Colonic mucosa (tissue), 4 donors: ENCODE data around the gene DCLK1. TPM values are rescaled to one million over a fixed set of nuclear protein-coding genes. Genes with fewer than 3 reads are reported as not detected.

Experiments used
- DNase-seq: peaks from one replicate; pipeline ENCODE4 v3.0.0-alpha.2; 2020
- H3K27ac ChIP-seq: fragments of 200-600 bp; one replicate; pipeline ENCODE4 v1.8.0; 2021
- H3K27me3 ChIP-seq: fragments of 200-600 bp; one replicate; pipeline ENCODE4 v1.8.0; 2021
- H3K36me3 ChIP-seq: fragments of 200-600 bp; one replicate; pipeline ENCODE4 v1.8.0; 2021
- H3K4me1 ChIP-seq: fragments of 200-600 bp; one replicate; pipeline ENCODE4 v1.8.0; 2021; ENCODE audit warnings: mild to moderate bottlenecking
- H3K4me3 ChIP-seq: fragments of 200-600 bp; one replicate; pipeline ENCODE4 v1.8.0; 2021
- H3K9ac ChIP-seq, 2 donors: one replicate each; pipeline ENCODE4 v1.7.0; 2013; ENCODE audit warnings: control low read depth in 2 of 2, low read depth in 2 of 2, low read length in 2 of 2
- H3K9me3 ChIP-seq: fragments of 200-600 bp; one replicate; pipeline ENCODE4 v1.8.0; 2021
- intact Hi-C: fragments of 100-400 bp; cut with DNase I; formaldehyde crosslinking; loops from one replicate; pipeline ENCODE4 v1.14.1; 2022
- total RNA-seq, 2 donors: library from RNA; stranded (reverse); fragmentation: NEBNext Ultra II Directional in 1 of 2; extraction: Animal tissue kit (Norgen Biotek cat#: 25700) in 1 of 2; gene quantifications; one replicate each; pipeline ENCODE4 v1.2.1, GENCODE V29; 2021
- TF ChIP-seq, protein P1 (sequence below): fragments of 200-600 bp; IDR thresholded peaks from one replicate; pipeline ENCODE4 v1.8.0; 2022; ENCODE audit warnings: antibody characterized with exemption, mild to moderate bottlenecking
- donor health status: healthy.
- donor health status: DM: no; HTN: no; CAD: no.
- donor health status: DM: no; HTN: no; CAD: no.

DCLK1 gene
- total RNA-seq, 2 donors from 2014 or later = 1.5 to 5.0 TPM

DNA sequence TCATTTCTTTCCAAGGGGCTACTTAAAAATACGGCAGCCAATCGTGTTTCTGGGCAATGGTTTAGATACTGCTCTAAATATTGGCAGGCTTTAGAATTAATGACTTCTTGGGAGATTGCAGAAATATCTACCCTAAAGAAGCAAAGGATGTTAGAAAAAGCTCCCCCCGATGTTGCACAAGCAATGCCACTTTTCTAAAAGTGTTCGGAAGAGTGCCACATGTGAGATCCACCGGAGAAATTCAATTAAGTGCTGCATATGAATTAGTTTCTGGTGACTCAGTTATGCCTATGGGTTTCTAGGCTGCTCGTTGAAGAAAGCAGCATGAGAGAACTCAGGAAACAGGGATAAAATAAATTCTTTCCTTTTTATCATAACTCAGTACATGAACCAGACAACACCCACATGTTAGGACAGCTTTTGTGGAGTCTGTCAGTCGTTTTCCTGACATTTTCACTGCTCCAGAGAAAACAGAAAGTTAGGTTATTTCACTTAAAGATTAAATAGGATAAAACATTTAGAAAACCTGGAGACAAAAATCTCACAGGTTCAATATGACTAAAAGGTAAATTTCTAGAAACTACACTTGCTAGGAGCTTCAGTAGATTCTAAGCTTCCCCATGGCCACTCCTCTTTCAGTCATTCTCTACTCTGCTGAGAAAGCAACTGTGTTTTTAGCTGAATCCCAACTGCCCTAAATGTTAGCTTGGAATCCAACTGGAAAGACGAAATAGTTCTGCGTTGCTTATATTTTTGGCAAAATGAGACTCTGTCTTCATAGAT is 244.7 kb downstream of the DCLK1 start:
- Histone ChIP-seq H3K36me3 (no peaks in the 10 kb centered on the region), H3K27ac (no peak overlapping the region), H3K4me1 (no peaks in the 10 kb centered on the region), H3K9ac (no peak overlapping the region), H3K9me3 (no peaks in the 10 kb centered on the region), H3K4me3 (no peak overlapping the region), H3K27me3 (no peaks in the 10 kb centered on the region)
- TF ChIP-seq, protein P1, sequence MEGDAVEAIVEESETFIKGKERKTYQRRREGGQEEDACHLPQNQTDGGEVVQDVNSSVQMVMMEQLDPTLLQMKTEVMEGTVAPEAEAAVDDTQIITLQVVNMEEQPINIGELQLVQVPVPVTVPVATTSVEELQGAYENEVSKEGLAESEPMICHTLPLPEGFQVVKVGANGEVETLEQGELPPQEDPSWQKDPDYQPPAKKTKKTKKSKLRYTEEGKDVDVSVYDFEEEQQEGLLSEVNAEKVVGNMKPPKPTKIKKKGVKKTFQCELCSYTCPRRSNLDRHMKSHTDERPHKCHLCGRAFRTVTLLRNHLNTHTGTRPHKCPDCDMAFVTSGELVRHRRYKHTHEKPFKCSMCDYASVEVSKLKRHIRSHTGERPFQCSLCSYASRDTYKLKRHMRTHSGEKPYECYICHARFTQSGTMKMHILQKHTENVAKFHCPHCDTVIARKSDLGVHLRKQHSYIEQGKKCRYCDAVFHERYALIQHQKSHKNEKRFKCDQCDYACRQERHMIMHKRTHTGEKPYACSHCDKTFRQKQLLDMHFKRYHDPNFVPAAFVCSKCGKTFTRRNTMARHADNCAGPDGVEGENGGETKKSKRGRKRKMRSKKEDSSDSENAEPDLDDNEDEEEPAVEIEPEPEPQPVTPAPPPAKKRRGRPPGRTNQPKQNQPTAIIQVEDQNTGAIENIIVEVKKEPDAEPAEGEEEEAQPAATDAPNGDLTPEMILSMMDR = no peak
- intact Hi-C loops = no loop called here
- DNase-seq = no peak

DNA sequence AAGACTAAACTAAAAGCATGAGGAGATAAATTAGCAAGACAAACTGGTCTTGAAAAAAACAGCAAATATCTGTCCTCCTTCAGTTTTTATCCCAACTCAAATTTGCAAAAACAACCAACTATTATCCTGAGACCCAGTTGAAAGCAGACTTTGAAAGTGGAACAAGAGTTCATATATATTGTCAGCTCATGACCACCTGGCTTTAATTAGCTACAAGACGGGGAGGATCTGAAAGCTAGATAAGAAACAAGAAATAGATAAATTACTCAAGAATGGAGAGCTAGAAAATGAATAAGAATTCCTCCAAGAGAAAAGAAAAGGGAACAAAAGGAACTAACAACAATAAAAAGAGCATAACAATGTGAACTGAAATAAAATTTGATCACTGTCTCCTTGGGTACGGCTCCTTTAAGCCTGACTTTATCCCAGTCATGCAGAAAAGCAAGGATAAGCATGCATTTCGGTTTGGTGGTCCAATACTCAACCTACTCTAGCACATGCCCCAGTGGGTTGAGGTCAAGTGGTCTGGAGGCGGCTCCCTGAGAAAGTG is 246.9 kb downstream of the DCLK1 start:
- no peak for DNase-seq
- Histone ChIP-seq H3K4me1 (no peaks in the 10 kb centered on the region), H3K27ac (no peak overlapping the region), H3K27me3 (no peaks in the 10 kb centered on the region), H3K4me3 (no peak overlapping the region), H3K9me3 (no peaks in the 10 kb centered on the region), H3K9ac (no peak overlapping the region), H3K36me3 (no peaks in the 10 kb centered on the region)
- intact Hi-C loops = no loop called here
- TF ChIP-seq, protein P1 = no peak

DNA sequence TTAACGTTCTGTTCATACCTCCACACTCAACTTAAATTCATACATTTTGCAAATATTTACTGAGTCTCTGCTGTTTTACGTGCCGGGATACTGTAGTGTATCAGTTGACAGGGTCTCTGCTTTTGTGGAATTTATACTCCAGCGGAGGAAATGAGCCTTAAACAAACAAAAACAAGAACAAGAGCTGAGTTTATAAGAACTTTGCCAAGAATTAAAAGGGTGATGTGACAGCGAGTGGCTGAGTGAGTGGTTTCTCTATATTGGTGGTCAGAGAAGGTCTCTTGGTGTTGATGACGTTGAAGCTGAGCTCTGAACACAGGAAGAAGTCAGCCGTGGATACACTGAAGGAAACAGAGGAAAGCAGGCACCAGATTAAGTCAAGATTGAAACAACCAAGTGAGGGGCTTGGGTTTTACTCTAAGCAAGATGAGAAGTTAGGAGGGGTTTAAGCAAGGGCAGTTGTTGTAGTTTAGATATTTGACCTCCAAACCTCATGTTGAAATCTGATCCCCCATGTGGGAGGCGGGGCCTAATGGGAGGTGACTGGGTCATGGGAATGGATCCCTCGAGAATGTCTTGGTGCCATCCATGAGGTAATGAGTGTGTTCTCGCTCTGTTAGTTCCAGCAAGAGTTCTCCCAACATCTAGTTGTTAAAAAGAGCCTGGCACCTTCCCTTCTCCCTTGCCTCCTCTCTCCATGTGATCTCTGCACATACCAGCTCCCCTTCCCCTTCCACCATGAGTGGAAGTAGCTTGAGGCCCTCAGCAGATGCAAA is 248.3 kb downstream of the DCLK1 start:
- Histone ChIP-seq H3K4me1 (no peaks in the 10 kb centered on the region), H3K27me3 (no peaks in the 10 kb centered on the region), H3K27ac (no peak overlapping the region), H3K4me3 (no peak overlapping the region), H3K9ac (no peak overlapping the region), H3K36me3 (no peaks in the 10 kb centered on the region), H3K9me3 (no peaks in the 10 kb centered on the region)
- intact Hi-C loops = no loop called here
- TF ChIP-seq, protein P1 = no peak
- DNase-seq = no peak

DNA sequence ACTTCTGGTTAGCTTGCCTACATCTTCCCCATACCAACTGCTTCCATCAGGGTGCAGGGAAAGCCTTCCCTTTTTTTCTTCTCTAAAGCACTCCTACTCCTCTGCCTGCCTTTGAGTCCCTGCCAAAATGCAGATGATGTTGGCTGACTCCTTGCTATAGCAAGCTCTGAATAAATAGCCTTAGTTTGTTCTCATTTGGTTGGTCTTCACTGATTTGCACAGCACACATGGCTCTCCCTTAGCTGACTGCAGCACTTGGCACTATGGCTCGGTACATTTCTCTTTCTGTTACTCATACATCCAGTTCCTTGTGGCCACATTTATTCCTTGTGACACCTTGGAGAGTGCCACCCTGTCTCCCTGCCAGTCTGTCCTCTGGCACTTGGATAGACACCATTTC is 249.8 kb downstream of the DCLK1 start:
- TF ChIP-seq, protein P1 = no peak
- H3K4me3 ChIP-seq = no peak overlapping the region
- H3K9me3 ChIP-seq = no peaks in the 10 kb centered on the region
- intact Hi-C loops = no loop called here
- no peak overlapping the region for H3K9ac ChIP-seq
- H3K4me1 ChIP-seq = no peaks in the 10 kb centered on the region
- H3K27ac ChIP-seq = no peak overlapping the region
- no peak for DNase-seq
- no peaks in the 10 kb centered on the region for H3K36me3 ChIP-seq
- H3K27me3 ChIP-seq = no peaks in the 10 kb centered on the region

DNA sequence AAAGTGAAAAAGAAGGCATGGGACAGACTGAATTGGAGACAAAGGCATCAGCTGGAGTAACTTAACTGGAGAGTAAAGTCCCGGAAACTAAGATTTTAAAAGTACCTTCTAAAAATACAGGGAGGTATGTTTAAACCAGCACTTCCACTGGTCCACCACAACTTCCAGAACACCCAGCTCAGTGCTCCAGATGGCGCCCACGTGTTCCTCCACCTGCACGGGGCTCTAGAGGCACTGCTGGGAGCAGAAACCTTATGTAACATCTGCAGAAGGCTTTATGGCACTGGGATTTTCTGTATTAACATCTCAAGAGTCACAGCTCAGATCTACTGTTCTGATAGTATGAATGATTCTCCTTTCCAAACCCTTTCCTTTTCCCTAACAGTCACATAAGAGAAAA is 252.1 kb downstream of the DCLK1 start:
- Histone ChIP-seq H3K27me3 (no peaks in the 10 kb centered on the region), H3K4me3 (no peak overlapping the region), H3K27ac (no peak overlapping the region), H3K36me3 (no peaks in the 10 kb centered on the region), H3K9ac (no peak overlapping the region), H3K9me3 (no peaks in the 10 kb centered on the region), H3K4me1 (no peaks in the 10 kb centered on the region)
- TF ChIP-seq, protein P1 = no peak
- intact Hi-C loops = no loop called here
- DNase-seq = no peak
